GM19193 (cell line): ENCODE measurements around the gene SPATS2.

Source experiments
- POLR2A ChIP-seq: IDR thresholded peaks from 4 replicates; pipeline ENCODE4 v1.6.1; 2011; ENCODE audit not compliant: insufficient read depth, insufficient read length; ENCODE audit errors: extremely low read depth

The SPATS2 gene

DNA sequence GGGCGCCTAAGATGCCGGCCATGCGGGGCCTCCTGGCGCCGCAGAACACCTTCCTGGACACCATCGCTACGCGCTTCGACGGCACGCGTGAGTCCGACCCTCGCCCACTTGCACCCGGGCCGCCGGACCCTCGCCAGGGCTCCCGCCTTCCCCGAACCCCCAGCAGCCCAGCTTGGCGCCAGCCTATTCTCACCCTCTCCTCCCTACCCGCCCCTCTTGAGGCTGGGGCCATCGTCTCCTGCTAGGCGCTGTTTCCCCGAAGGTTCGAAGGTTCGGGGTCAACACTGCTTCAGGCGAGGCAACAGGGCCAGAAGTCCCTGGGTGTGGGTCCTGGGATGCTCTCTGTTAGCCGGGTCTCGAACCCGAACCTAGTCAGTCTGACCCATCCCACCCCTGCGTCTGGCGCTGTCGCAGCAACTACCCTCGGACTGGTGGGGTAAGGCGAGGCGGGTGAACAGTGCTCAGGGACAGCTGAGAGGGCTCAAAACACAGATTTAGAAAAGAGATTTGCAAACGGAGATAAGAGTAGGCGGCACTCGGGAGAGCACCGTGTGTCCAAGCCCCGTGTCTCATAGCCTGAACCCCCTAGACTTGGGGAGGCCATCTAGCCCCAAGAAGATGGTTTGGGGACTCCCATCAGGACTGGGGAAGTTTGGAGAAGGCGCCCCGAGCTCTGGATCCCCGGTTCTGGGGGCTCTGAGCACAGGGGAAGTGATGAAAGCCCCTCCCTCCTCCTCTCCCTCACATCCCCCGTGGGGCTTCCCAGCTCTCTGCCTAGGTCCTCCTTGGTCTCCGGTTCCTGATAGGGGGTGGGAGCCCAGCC, 172.4 kb downstream of the SPATS2 start:
- TF ChIP-seq POLR2A: no peak

DNA sequence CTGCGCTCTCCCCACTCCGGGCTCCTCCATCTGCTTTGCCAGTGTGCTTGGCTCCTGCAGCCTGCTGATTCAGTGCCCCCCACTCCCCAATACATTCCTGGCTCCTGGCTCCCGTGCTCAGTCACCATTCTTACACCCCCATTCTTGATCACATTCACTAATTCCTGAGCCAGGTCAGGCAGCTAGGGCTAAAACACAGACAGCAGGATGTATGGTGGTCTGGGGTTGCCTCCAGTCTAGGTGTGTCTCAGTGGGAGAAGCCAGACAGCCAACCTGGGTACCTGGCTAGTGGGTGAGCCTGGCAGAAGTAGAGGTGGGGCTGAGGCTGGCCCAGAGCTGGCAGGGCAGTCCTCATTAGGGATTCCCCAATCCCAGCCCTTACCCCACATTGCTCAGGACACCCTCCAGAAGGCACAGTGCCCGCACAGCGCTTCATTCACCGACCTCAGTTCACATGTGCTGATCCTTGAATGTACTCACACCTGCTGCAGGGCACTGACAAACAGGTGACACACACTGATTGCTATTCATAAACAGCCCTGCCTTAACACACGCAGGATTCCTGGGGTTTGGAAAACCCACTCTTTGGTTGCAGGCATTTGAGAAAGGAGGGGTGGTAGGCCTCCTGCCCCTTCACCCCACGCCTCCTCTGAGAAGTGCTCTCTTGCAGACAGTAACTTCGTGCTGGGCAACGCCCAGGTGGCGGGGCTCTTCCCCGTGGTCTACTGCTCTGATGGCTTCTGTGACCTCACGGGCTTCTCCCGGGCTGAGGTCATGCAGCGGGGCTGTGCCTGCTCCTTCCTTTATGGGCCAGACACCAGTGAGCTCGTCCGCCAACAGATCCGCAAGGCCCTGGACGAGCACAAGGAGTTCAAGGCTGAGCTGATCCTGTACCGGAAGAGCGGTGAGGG, 173.2 kb downstream of the SPATS2 start:
- no peak for TF ChIP-seq POLR2A

DNA sequence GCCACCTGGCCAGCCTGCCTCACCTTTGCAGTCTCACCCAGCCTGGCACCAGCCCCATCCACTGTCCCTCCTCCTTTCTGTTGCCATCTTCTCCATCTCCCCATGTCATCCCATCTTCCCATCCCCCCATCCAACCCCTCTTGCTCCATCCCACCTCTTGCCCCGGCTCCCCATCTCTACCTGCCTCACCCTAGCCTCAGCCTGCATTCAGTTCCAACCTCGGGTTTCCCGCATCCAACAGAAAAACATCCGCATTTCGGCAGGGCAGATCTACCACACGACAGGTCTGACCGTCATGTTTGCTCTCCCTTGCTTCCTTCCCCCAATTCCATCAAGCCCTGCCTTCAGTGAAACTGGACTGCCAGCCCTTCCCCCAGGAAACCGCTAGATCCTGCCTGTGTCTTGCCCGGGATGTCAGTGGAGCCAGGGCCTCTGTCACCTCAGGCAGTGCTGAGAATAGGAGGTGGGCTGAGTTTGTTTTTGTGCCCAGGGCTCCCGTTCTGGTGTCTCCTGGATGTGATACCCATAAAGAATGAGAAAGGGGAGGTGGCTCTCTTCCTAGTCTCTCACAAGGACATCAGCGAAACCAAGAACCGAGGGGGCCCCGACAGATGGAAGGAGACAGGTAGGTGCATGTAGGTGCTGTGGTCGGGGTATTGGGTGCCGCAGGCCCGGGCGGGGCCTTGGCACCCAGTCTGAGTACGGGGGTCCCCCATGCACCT, 174.0 kb downstream of the SPATS2 start:
- TF ChIP-seq POLR2A: no peak

DNA sequence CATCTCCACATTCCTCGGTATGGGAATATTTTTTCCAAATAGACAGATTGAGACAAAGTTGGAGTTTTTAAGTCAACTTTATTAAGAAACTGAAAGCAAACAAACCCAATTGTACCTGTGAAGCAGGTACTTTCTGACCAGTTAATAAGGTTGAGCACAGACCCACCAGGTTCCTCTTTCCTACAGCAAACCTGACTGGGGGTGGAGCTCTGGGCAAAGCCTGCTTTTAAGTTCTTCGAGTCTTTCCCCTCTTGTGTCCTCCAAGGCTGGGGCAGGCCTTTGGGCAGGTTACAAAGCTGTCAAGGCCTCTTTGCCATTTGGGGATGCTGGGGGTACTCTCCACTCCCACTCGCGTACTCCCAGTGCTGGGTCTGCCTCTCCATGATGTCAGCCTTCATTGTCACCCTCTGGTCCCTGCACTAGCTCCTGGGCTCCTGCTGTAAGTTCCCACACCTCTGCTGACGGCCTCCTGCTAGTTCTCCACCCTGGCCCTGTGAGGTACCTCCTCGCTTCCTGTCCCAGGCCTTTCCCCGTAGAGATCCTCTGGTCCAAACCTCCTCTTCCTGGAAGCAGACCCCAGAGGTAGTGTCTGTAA, 174.7 kb downstream of the SPATS2 start:
- no peak for TF ChIP-seq POLR2A

DNA sequence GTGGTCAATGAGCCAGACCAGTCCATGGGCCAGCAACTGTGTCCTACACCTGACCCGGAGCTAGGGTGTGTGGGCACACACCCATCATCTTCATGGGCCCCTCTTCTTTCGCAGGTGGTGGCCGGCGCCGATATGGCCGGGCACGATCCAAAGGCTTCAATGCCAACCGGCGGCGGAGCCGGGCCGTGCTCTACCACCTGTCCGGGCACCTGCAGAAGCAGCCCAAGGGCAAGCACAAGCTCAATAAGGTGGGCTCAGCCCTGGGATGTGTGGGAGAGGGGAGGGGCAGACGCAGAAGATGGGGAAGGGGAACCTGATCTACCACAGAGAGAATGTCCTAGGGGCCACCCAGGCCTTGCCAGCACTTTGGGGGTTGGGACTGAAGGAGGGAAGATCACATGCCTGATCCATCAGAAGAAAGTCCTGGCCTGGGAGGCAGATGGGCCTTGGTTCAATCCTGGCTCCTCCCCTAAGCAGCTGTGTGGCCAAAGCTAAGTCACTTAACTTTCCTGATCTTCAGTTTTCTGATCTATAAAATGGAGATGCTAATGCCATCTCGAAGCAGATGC, 175.4 kb downstream of the SPATS2 start:
- no peak for TF ChIP-seq POLR2A

DNA sequence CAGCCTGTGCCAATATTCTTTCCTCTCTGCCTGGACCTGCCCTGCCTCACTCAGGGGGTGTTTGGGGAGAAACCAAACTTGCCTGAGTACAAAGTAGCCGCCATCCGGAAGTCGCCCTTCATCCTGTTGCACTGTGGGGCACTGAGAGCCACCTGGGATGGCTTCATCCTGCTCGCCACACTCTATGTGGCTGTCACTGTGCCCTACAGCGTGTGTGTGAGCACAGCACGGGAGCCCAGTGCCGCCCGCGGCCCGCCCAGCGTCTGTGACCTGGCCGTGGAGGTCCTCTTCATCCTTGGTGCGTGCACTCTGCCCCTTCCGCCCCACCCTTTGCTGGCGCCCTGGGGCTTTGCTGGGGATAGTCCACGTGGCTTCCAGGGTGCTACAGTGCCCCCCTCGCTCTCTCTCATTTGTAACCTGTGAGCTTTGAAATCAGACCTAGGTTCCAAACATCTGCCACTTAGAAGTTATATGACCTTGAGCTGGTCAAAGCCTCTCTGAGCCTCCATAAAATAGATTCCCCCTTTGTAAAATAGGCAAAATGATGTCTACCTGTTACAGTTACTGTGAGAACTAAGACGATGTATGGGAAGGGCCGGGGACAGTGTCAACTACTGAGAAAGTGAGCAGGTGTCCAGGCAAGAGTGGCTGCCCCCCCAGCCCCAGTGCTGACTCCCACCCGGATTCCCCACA, 176.1 kb downstream of the SPATS2 start:
- no peak for TF ChIP-seq POLR2A

DNA sequence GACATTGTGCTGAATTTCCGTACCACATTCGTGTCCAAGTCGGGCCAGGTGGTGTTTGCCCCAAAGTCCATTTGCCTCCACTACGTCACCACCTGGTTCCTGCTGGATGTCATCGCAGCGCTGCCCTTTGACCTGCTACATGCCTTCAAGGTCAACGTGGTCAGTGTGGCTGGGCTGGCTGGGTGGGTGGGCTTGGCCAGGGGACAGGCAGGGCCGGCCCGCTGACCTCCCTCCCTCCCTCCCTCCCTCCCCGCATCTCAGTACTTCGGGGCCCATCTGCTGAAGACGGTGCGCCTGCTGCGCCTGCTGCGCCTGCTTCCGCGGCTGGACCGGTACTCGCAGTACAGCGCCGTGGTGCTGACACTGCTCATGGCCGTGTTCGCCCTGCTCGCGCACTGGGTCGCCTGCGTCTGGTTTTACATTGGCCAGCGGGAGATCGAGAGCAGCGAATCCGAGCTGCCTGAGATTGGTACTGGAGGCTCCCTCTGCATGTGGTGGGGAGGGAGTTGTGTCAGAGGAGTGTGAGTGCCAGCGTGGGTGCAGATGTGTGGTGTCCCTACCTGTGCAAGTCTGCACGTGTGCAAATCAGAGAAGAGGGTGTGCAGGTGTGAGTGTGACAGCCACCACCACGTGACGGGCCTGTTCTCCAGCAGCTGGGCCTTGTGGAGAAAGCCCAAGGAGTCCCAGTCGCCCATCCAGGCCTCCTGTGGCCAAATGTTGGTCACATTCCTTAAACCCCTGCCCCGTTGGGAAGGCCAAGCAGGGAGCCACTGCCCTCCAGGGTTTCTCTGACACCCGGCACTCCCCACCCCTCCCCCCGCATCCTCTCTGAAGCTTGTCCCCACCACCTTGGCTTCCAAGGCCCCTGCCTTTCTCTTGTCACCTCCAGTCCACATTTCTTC, 176.9 kb downstream of the SPATS2 start:
- no peak for TF ChIP-seq POLR2A

DNA sequence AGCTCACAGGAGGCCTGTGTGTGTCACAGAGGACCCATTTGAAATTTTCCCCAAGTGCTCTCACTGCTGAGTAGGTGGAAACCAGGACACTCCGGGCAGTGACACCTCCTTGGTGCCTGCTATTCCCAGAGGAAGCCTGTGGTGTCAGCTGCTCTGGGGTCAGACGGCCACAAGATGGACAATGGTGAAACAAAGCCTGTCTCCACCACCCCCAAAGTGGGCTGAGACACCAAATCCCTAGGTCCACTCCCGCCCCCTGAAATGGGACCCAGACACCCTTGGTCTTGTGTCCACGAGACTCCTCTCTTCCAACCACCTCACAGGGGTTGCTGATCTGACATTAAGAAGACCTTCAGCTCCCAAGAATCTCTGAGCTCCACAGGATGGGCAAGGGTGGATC, 178.6 kb downstream of the SPATS2 start:
- TF ChIP-seq POLR2A: no peak

DNA sequence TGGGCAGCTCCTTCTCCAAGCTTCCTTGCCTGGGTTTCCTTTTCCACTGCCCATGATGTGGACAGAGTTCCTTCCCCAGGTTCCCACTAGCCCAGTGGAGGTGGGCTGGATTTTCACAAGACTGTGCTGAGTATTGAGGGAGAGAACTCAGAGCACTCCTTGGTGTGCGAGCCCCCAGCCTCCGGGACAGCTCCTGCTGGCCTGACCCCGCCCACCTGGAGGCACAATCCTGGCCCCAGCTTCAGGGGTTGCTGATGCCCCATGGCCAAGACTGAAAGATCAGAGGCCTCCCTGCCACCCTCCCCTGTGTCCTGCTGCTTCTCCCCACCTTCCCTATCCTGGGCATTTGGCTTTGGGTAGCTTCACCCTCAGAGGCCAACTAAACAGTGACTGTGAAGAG, 179.2 kb downstream of the SPATS2 start:
- TF ChIP-seq POLR2A: no peak

DNA sequence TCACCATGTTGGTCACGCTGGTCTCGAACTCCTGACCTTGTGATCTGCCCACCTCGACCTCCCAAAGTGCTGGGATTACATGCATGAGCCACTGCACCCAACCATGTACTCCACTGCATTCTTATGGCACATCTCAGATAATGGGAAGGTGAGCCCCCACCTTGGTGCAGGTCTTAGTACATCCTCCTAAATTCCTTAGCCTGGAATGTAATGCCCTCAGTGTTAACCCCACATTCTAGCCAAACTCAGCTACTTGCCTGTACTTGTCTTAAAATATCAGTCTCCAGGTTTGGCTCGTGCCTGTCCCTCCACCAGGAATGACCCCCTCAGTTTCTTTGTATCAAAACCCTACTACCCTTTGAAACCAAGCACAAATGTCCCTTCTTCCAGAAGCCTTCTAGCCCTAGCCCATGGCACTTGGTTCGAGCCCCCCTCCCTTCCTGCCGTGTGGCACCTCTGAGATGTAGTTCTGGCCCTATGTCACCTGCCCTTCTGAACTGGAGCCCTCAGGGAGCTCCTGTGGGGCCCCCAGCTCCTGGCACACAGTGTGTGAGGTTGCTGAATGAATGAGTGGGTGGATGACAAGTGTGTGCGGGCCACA, 179.9 kb downstream of the SPATS2 start:
- TF ChIP-seq POLR2A: no peak

DNA sequence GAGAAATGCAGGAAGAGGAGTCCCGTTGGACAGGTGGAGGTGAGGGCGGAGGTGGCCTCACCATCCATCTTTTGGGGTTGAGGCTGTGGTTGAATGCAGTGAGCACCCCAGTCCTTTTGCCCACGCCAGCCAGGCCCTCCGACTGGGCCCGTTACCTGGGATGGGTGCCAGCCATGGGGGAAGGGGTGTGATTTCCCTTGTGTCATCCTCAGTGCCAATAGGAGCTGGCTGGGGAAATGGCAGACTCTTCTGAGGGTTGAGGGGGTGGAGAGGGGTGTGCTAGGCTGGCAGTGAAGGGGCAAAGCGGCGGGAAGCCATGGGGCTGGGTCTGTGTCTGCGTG, 181.2 kb downstream of the SPATS2 start:
- no peak for TF ChIP-seq POLR2A

DNA sequence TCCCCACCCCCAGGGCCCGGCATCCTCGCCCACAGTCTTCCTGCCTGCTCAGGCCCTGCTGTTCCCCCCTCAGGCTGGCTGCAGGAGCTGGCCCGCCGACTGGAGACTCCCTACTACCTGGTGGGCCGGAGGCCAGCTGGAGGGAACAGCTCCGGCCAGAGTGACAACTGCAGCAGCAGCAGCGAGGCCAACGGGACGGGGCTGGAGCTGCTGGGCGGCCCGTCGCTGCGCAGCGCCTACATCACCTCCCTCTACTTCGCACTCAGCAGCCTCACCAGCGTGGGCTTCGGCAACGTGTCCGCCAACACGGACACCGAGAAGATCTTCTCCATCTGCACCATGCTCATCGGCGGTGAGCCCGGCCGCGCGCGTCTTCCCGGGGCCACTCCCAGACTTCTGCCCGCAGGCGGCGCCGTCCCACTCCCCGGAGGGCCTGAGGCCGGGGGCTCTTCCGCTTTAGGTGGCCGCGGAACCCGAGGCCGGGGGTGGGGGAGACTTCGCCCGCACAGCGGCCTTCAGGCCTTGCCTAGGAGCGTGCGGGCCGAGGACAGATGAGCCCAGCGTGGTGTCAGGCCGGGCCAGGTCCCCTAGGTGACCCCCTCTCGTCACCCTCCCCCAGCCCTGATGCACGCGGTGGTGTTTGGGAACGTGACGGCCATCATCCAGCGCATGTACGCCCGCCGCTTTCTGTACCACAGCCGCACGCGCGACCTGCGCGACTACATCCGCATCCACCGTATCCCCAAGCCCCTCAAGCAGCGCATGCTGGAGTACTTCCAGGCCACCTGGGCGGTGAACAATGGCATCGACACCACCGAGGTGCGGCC, 181.8 kb downstream of the SPATS2 start:
- TF ChIP-seq POLR2A: no peak
